ENCODE measurements around the gene UGT1A5. TPM values are rescaled to one million over a fixed set of nuclear protein-coding genes. Genes with fewer than 3 reads are reported as not detected.

UGT1A5 gene
- total RNA-seq, 1 donor from 2014 or later, result not detected

DNA sequence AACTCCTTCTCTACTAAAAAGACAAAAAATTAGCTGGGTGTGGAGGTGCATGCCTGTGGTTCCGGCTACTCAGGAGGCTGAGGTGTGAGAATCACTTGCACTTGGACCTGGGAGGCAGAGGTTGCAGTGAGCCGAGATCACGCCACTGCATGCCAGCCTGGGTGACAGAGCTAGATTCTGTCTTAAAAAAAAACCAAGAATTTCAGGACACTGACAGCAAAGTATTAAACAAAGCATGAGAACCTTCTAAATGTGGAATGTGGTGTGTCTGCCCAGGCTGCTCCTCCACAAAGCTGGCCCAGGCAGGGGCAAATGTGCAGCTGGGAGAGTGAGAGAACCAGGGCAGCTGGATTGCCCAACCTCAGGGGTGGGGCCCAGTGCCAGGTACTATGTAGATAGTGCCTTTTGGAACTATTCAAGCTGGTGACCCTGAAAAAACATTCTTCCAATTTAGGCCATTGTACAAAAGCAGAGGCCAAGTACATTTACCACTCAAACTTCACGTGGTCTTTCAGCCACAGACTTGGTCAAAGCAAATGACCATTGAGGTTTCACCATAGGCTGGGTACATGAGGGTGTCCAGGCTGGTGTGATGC is 6.7 kb upstream of the UGT1A5 start:
- no peaks in the 10 kb centered on the region for H3K4me1 ChIP-seq
- H3K4me3 ChIP-seq, result no peak overlapping the region
- H3K27me3 ChIP-seq (ENCODE audit: low read depth), result peaks cover 21% of the 10 kb centered on the region
- no peak for DNase-seq
- TF ChIP-seq, protein P1, sequence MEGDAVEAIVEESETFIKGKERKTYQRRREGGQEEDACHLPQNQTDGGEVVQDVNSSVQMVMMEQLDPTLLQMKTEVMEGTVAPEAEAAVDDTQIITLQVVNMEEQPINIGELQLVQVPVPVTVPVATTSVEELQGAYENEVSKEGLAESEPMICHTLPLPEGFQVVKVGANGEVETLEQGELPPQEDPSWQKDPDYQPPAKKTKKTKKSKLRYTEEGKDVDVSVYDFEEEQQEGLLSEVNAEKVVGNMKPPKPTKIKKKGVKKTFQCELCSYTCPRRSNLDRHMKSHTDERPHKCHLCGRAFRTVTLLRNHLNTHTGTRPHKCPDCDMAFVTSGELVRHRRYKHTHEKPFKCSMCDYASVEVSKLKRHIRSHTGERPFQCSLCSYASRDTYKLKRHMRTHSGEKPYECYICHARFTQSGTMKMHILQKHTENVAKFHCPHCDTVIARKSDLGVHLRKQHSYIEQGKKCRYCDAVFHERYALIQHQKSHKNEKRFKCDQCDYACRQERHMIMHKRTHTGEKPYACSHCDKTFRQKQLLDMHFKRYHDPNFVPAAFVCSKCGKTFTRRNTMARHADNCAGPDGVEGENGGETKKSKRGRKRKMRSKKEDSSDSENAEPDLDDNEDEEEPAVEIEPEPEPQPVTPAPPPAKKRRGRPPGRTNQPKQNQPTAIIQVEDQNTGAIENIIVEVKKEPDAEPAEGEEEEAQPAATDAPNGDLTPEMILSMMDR (IDR thresholded peaks at IDR 0.05; ENCODE audit: borderline replicate concordance), result no peak
- intact Hi-C loops (cut with micrococcal nuclease), result no loop called here
- no peak overlapping the region for H3K27ac ChIP-seq (replicated peaks)
- H3K36me3 ChIP-seq, result no peaks in the 10 kb centered on the region
- H3K9me3 ChIP-seq (replicated peaks), result peaks cover 22% of the 10 kb centered on the region

DNA sequence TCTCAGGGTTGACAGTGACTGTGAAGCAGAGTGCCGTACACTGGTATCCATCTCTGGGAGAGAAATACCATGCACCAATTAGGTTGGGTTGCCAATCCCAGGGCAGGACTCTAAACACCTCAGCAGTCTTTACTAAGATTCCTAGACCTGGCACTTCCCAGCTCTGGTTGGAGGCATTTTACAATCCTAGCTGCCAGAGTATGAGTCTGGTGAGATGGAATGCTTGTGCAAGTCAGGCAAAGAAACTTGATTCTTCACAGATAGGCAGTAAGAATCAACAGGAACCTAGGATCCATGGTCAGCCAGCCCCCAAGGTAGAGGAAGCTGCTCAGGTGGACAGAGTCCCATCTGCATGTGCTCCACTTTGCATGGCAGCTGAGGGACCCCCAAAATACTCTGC is 6.0 kb upstream of the UGT1A5 start:
- peaks cover 22% of the 10 kb centered on the region for H3K9me3 ChIP-seq (replicated peaks)
- no peak overlapping the region for H3K4me3 ChIP-seq
- H3K36me3 ChIP-seq, result no peaks in the 10 kb centered on the region
- no peak overlapping the region for H3K27ac ChIP-seq (replicated peaks)
- no peaks in the 10 kb centered on the region for H3K4me1 ChIP-seq
- DNase-seq, result no peak
- TF ChIP-seq, protein P1 (IDR thresholded peaks at IDR 0.05; ENCODE audit: borderline replicate concordance), result no peak
- intact Hi-C loops (cut with micrococcal nuclease), result no loop called here
- H3K27me3 ChIP-seq (ENCODE audit: low read depth), result peaks cover 26% of the 10 kb centered on the region

DNA sequence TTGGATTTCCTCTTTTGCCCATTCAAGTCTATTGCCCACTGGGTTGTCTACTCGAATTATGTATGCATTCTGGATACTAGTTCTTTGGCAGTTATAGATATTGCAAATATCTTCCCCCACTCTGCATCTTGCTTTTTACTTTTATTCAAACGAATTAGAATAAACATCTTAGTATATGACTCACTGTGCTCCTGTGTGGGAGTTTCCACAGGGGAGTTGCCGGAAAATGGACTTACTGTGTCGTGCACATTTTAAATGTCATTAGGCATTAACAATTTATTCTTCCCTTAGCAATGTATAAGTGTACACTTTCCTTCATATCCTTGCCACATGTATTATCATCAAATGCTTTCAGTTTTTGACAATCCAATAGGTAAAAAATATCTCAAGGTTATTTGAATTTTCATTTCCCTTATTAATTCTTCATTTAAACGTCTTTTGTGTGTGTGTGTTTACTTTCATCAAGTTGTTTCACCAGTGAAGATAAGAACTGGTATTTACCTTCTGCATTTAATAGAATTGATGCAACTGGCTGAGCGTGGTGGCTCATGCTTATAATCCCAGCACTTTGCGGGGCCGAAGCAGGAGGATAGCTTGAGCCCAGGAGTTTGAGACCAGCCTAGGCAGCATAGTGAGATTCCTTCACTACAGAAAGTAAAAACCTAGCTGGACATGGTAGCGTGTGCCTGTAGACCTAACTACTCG is 4.6 kb upstream of the UGT1A5 start:
- peaks cover 18% of the 10 kb centered on the region for H3K9me3 ChIP-seq (replicated peaks)
- intact Hi-C loops (cut with micrococcal nuclease), result no loop called here
- H3K4me3 ChIP-seq, result no peak overlapping the region
- no peak for DNase-seq
- H3K27me3 ChIP-seq (ENCODE audit: low read depth), result peaks cover 37% of the 10 kb centered on the region
- H3K4me1 ChIP-seq, result no peaks in the 10 kb centered on the region
- TF ChIP-seq, protein P1 (IDR thresholded peaks at IDR 0.05; ENCODE audit: borderline replicate concordance), result no peak
- H3K27ac ChIP-seq (replicated peaks), result no peak overlapping the region
- no peaks in the 10 kb centered on the region for H3K36me3 ChIP-seq

DNA sequence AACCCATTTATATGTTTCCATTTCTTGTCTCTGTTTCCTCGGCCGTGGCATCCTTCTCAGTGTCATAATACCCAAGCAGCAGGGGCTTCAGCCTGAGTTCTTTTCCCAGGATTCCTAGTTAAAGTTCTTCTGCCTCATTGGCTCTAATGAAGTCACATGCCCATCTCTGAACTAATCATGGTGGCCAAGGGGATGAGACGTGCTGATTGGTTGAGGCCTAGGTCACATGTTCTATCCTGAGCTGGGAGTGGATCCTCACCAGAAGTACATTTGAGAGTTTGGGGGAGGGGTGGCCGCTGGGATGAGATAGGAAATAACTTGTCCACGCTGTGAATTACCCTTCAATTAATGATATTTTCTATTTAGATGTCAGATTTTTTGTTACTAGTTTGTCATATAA is 3.8 kb upstream of the UGT1A5 start:
- peaks cover 46% of the 10 kb centered on the region for H3K27me3 ChIP-seq (ENCODE audit: low read depth)
- no peaks in the 10 kb centered on the region for H3K36me3 ChIP-seq
- intact Hi-C loops (cut with micrococcal nuclease), result no loop called here
- H3K4me1 ChIP-seq, result no peaks in the 10 kb centered on the region
- DNase-seq, result no peak
- H3K27ac ChIP-seq (replicated peaks), result no peak overlapping the region
- peaks cover 10% of the 10 kb centered on the region for H3K9me3 ChIP-seq (replicated peaks)
- TF ChIP-seq, protein P1 (IDR thresholded peaks at IDR 0.05; ENCODE audit: borderline replicate concordance), result no peak
- H3K4me3 ChIP-seq, result no peak overlapping the region

DNA sequence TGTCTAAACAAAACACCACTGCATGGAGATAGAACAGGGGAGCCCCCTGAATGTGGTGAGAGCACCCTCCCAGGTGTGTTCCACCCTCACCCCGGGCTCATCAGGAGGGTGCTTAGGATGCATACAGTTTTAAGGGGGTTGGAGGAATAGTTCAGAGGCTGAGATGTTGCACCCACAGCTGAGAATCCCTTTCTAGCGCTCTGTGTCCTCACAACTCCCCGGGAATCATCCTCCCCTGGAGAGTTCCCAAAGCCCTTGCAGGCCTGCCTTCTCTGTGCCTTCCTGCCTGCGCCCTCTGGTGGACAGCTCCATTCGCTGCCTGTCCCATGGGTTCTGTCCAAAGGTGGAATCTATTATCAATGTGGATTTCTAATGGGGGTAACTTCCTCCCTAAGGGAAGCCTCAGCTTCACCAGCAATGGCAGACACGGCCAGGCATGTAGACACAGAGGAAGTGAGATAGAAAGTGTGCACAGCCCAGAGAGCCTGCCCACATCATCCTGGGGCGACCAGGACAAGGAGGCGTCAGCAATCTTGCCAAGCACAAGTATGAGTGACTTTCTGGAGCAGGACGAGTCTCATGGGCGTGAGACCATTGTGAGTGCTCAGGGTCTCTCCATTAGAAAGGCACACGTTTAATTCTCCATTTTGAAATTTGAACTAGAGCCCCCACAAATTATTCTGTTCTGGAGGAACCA is 1.2 kb upstream of the UGT1A5 start:
- peak; percentile 56 for DNase-seq
- H3K36me3 ChIP-seq, result no peaks in the 10 kb centered on the region
- intact Hi-C loops (cut with micrococcal nuclease), result no loop called here
- no peaks in the 10 kb centered on the region for H3K4me1 ChIP-seq
- H3K27ac ChIP-seq (replicated peaks), result no peak overlapping the region
- no peak overlapping the region for H3K4me3 ChIP-seq
- peaks cover 66% of the 10 kb centered on the region for H3K27me3 ChIP-seq (ENCODE audit: low read depth)
- no peaks in the 10 kb centered on the region for H3K9me3 ChIP-seq (replicated peaks)
- TF ChIP-seq, protein P1 (IDR thresholded peaks at IDR 0.05; ENCODE audit: borderline replicate concordance), result peak; percentile 80
